ENCODE measurements around the gene RPGRIP1L. TPM values are rescaled to one million over a fixed set of nuclear protein-coding genes. Genes with fewer than 3 reads are reported as not detected.

Gene RPGRIP1L
- total RNA-seq, 2 donors from 2014 or later, result 4.4 to 4.9 TPM

GRCh38 chr16:53668869-53669268 lies 34.8 kb downstream of the RPGRIP1L start:
- Mint-ChIP-seq H3K27ac (no peak overlapping the region), H3K4me1 (ENCODE audit: low read depth) (peaks cover 15% of the 10 kb centered on the region), H3K36me3 (ENCODE audit: insufficient read depth in 2 of 2) (no peaks in the 10 kb centered on the region), H3K27me3 (ENCODE audit: low read depth) (no peaks in the 10 kb centered on the region), H3K4me3 (no peak overlapping the region), H3K9me3 (no peaks in the 10 kb centered on the region)
- DNase-seq, result no peak
- ATAC-seq (replicated peaks in 1 of 2), result no peak

GRCh38 chr16:53666786-53667415 lies 36.8 kb downstream of the RPGRIP1L start:
- Mint-ChIP-seq H3K9me3 (no peaks in the 10 kb centered on the region), H3K27me3 (ENCODE audit: low read depth) (no peaks in the 10 kb centered on the region), H3K36me3 (ENCODE audit: insufficient read depth in 2 of 2) (no peaks in the 10 kb centered on the region), H3K4me1 (ENCODE audit: low read depth) (peaks cover 21% of the 10 kb centered on the region), H3K4me3 (no peak overlapping the region), H3K27ac (no peak overlapping the region)
- no peak for ATAC-seq (replicated peaks in 1 of 2)
- no peak for DNase-seq

GRCh38 chr16:53664724-53665345 lies 38.8 kb downstream of the RPGRIP1L start:
- DNase-seq (peak; percentile 38 to 46), ATAC-seq (replicated peaks in 1 of 2) (peak; percentile 100)
- no peak overlapping the region for H3K27ac Mint-ChIP-seq
- no peaks in the 10 kb centered on the region for H3K9me3 Mint-ChIP-seq
- peaks cover 21% of the 10 kb centered on the region for H3K4me1 Mint-ChIP-seq (ENCODE audit: low read depth)
- no peaks in the 10 kb centered on the region for H3K27me3 Mint-ChIP-seq (ENCODE audit: low read depth)
- no peaks in the 10 kb centered on the region for H3K36me3 Mint-ChIP-seq (ENCODE audit: insufficient read depth in 2 of 2)
- H3K4me3 Mint-ChIP-seq, result peak overlapping the region in 1 of 2 donors; percentile 74

GRCh38 chr16:53662072-53662471 lies 41.6 kb downstream of the RPGRIP1L start:
- Mint-ChIP-seq H3K27me3 (ENCODE audit: low read depth) (no peaks in the 10 kb centered on the region), H3K36me3 (ENCODE audit: insufficient read depth in 2 of 2) (peaks cover 0 to 2% of the 10 kb centered on the region in 2 donors), H3K4me3 (no peak overlapping the region), H3K9me3 (no peaks in the 10 kb centered on the region), H3K4me1 (ENCODE audit: low read depth) (peaks cover 21% of the 10 kb centered on the region), H3K27ac (no peak overlapping the region)
- ATAC-seq (replicated peaks in 1 of 2), result no peak
- DNase-seq, result no peak

GRCh38 chr16:53654946-53655345 lies 48.7 kb downstream of the RPGRIP1L start:
- H3K4me1 Mint-ChIP-seq (ENCODE audit: low read depth), result no peaks in the 10 kb centered on the region
- H3K27ac Mint-ChIP-seq, result no peak overlapping the region
- peaks cover 2 to 10% of the 10 kb centered on the region in 2 donors for H3K36me3 Mint-ChIP-seq (ENCODE audit: insufficient read depth in 2 of 2)
- no peak overlapping the region for H3K4me3 Mint-ChIP-seq
- ATAC-seq (replicated peaks in 1 of 2) (no peak), DNase-seq (no peak)
- no peaks in the 10 kb centered on the region for H3K27me3 Mint-ChIP-seq (ENCODE audit: low read depth)
- H3K9me3 Mint-ChIP-seq, result no peaks in the 10 kb centered on the region

- Mint-ChIP-seq H3K36me3 (ENCODE audit: insufficient read depth in 2 of 2) (peaks cover 2 to 9% of the 10 kb centered on the region in 2 donors), H3K27me3 (ENCODE audit: low read depth) (no peaks in the 10 kb centered on the region), H3K4me1 (ENCODE audit: low read depth) (no peaks in the 10 kb centered on the region), H3K9me3 (peaks cover 0 to under 1% of the 10 kb centered on the region in 2 donors), H3K27ac (no peak overlapping the region), H3K4me3 (no peak overlapping the region)
- DNase-seq, result no peak
- no peak for ATAC-seq (replicated peaks in 1 of 2)
Measured at GRCh38 chr16:53651357-53651756, 52.3 kb downstream of the RPGRIP1L start.

GRCh38 chr16:53646506-53646905 lies 57.2 kb downstream of the RPGRIP1L start:
- no peak overlapping the region for H3K4me3 Mint-ChIP-seq

GRCh38 chr16:53643474-53643873 lies 60.2 kb downstream of the RPGRIP1L start:
- peaks cover 3 to 13% of the 10 kb centered on the region in 2 donors for H3K9me3 Mint-ChIP-seq
- no peak for DNase-seq
- no peaks in the 10 kb centered on the region for H3K27me3 Mint-ChIP-seq (ENCODE audit: low read depth)
- H3K27ac Mint-ChIP-seq, result no peak overlapping the region
- no peak for ATAC-seq (replicated peaks in 1 of 2)
- no peaks in the 10 kb centered on the region for H3K4me1 Mint-ChIP-seq (ENCODE audit: low read depth)
- H3K4me3 Mint-ChIP-seq, result no peak overlapping the region
- H3K36me3 Mint-ChIP-seq (ENCODE audit: insufficient read depth in 2 of 2), result peaks cover 19 to 25% of the 10 kb centered on the region in 2 donors

More at GRCh38 chr16:53646506-53646905, 57.2 kb downstream of the RPGRIP1L start:
- H3K27ac Mint-ChIP-seq, result no peak overlapping the region
- DNase-seq, result no peak
- no peak for ATAC-seq (replicated peaks in 1 of 2)
- no peaks in the 10 kb centered on the region for H3K27me3 Mint-ChIP-seq (ENCODE audit: low read depth)
- peaks cover 19 to 25% of the 10 kb centered on the region in 2 donors for H3K36me3 Mint-ChIP-seq (ENCODE audit: insufficient read depth in 2 of 2)
- H3K4me1 Mint-ChIP-seq (ENCODE audit: low read depth), result no peaks in the 10 kb centered on the region
- peaks cover 3 to 13% of the 10 kb centered on the region in 2 donors for H3K9me3 Mint-ChIP-seq

GRCh38 chr16:53642094-53642493 lies 61.6 kb downstream of the RPGRIP1L start:
- Mint-ChIP-seq H3K27ac (no peak overlapping the region), H3K4me1 (ENCODE audit: low read depth) (no peaks in the 10 kb centered on the region), H3K4me3 (no peak overlapping the region), H3K36me3 (ENCODE audit: insufficient read depth in 2 of 2) (peaks cover 19 to 25% of the 10 kb centered on the region in 2 donors), H3K27me3 (ENCODE audit: low read depth) (no peaks in the 10 kb centered on the region), H3K9me3 (peaks cover 3 to 13% of the 10 kb centered on the region in 2 donors)
- ATAC-seq (replicated peaks in 1 of 2) (no peak), DNase-seq (no peak)

GRCh38 chr16:53636978-53637377 lies 66.7 kb downstream of the RPGRIP1L start:
- ATAC-seq (replicated peaks in 1 of 2) (no peak), DNase-seq (no peak)
- Mint-ChIP-seq H3K27me3 (ENCODE audit: low read depth) (no peaks in the 10 kb centered on the region), H3K4me1 (ENCODE audit: low read depth) (no peaks in the 10 kb centered on the region), H3K27ac (peak overlapping the region; percentile 80), H3K4me3 (no peak overlapping the region), H3K9me3 (no peaks in the 10 kb centered on the region), H3K36me3 (ENCODE audit: insufficient read depth in 2 of 2) (no peaks in the 10 kb centered on the region)

GRCh38 chr16:53632526-53632925 lies 71.1 kb downstream of the RPGRIP1L start:
- Mint-ChIP-seq H3K36me3 (ENCODE audit: insufficient read depth in 2 of 2) (no peaks in the 10 kb centered on the region), H3K4me1 (ENCODE audit: low read depth) (no peaks in the 10 kb centered on the region)
- no peak for DNase-seq

GRCh38 chr16:53631236-53632025 lies 72.2 kb downstream of the RPGRIP1L start:
- no peak overlapping the region for H3K4me3 Mint-ChIP-seq
- H3K9me3 Mint-ChIP-seq, result no peaks in the 10 kb centered on the region
- H3K27ac Mint-ChIP-seq, result no peak overlapping the region
- no peaks in the 10 kb centered on the region for H3K4me1 Mint-ChIP-seq (ENCODE audit: low read depth)
- H3K36me3 Mint-ChIP-seq (ENCODE audit: insufficient read depth in 2 of 2), result no peaks in the 10 kb centered on the region
- no peaks in the 10 kb centered on the region for H3K27me3 Mint-ChIP-seq (ENCODE audit: low read depth)
- ATAC-seq (replicated peaks in 1 of 2), result no peak
- no peak for DNase-seq

More at GRCh38 chr16:53632526-53632925, 71.1 kb downstream of the RPGRIP1L start:
- Mint-ChIP-seq H3K9me3 (no peaks in the 10 kb centered on the region), H3K27ac (no peak overlapping the region), H3K27me3 (ENCODE audit: low read depth) (no peaks in the 10 kb centered on the region), H3K4me3 (no peak overlapping the region)
- ATAC-seq (replicated peaks in 1 of 2), result no peak

- DNase-seq, result no peak
- Mint-ChIP-seq H3K27ac (no peak overlapping the region), H3K36me3 (ENCODE audit: insufficient read depth in 2 of 2) (no peaks in the 10 kb centered on the region), H3K27me3 (ENCODE audit: low read depth) (no peaks in the 10 kb centered on the region), H3K4me3 (no peak overlapping the region), H3K9me3 (no peaks in the 10 kb centered on the region), H3K4me1 (ENCODE audit: low read depth) (no peaks in the 10 kb centered on the region)
- ATAC-seq (replicated peaks in 1 of 2), result no peak
Measured at GRCh38 chr16:53629607-53630312, 73.9 kb downstream of the RPGRIP1L start.
